Measurements from ENCODE around the gene DNAH2.
A peak's percentile ranks its signal among the peaks of the same experiment; 100 is the strongest.
"Not testable (repeated sequence)": the region's sequence is repeated elsewhere in the genome, so short reads cannot be mapped to it uniquely, and the experiment has no call there.

Gene DNAH2

DNA sequence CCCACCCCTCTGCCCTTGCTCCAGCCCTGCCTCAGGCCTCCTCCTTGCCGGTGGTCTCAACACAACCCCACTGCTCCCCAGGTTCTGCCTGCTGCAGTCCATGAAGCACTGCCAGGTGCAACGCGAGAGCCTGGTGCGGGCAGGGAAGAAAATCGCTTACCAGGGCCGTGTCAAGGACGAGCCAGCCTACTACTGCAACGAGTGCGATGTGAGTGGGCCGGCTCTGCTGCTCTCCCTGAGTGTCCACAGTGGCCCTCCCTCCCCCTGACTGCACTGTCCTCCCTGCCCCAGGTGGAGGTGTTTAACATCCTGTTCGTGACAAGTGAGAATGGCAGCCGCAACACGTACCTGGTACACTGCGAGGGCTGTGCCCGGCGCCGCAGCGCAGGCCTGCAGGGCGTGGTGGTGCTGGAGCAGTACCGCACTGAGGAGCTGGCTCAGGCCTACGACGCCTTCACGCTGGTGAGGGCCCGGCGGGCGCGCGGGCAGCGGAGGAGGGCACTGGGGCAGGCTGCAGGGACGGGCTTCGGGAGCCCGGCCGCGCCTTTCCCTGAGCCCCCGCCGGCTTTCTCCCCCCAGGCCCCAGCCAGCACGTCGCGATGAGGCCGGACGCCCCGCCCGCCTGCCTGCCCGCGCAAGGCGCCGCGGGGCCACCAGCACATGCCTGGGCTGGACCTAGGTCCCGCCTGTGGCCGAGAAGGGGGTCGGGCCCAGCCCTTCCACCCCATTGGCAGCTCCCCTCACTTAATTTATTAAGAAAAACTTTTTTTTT, 135.6 kb downstream of the DNAH2 start:
- no peak for DNase-seq

DNA sequence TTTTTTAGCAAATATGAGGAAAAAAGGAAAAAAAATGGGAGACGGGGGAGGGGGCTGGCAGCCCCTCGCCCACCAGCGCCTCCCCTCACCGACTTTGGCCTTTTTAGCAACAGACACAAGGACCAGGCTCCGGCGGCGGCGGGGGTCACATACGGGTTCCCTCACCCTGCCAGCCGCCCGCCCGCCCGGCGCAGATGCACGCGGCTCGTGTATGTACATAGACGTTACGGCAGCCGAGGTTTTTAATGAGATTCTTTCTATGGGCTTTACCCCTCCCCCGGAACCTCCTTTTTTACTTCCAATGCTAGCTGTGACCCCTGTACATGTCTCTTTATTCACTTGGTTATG, 136.1 kb downstream of the DNAH2 start:
- no peak for DNase-seq

DNA sequence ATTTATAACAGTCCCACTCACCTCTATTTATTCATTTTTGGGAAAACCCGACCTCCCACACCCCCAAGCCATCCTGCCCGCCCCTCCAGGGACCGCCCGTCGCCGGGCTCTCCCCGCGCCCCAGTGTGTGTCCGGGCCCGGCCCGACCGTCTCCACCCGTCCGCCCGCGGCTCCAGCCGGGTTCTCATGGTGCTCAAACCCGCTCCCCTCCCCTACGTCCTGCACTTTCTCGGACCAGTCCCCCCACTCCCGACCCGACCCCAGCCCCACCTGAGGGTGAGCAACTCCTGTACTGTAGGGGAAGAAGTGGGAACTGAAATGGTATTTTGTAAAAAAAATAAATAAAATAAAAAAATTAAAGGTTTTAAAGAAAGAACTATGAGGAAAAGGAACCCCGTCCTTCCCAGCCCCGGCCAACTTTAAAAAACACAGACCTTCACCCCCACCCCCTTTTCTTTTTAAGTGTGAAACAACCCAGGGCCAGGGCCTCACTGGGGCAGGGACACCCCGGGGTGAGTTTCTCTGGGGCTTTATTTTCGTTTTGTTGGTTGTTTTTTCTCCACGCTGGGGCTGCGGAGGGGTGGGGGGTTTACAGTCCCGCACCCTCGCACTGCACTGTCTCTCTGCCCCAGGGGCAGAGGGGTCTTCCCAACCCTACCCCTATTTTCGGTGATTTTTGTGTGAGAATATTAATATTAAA, 136.7 kb downstream of the DNAH2 start:
- no peak for DNase-seq

DNA sequence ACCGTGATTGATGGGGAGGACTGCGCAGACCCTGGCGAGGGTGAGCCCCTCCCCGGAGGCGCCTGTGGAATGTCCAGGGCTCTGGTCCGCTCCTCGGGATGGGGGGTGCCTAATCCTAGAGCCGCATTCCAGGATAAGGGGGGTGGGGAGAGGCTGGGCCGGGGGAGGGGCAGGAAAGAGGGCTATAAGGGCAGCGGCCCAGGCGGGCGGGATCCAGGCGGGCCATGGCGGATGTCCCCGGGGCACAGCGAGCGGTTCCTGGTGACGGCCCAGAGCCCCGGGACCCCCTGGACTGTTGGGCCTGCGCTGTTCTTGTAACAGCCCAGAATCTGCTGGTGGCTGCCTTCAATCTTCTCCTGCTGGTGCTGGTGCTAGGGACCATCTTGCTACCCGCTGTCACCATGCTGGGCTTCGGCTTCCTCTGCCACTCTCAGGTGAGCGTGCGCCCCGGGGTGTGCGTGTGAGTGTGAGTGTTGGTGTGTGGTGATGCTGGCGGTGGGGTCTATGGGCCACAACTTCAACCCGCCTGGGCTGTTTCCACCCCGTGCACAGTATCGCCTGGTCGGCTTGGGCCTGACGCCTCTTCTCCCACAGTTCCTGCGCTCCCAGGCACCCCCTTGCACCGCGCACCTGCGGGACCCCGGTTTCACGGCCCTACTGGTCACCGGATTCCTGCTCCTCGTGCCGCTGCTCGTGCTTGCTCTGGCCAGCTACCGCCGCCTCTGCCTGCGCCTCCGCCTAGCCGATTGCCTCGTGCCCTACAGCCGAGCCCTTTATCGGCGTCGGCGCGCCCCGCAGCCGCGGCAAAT, 137.5 kb downstream of the DNAH2 start, which contains the start of gene TMEM88:
Gene TMEM88, plus strand, starts transcription at position 216 of the 809 bp plus-strand sequence. Its CDS starts 9 bp downstream, at position 225.
- peak; percentile 61 for DNase-seq

DNA sequence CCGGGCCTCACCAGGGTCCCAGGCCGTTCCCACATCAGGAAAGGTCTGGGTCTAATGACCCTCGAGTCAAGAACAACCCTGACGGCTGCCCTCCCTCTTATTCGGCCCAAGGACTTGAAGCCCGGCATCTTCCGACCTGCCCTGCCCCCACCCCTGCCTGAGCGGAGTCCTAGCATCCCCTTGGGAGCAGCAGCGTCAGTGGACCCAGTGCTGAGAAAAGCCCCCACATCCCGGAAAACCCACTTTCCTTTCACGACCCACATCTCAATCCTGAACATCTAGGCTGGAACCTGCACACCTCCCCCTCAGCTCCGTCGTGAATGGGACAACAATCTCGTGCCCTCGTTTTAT, 138.1 kb downstream of the DNAH2 start:
- peak; percentile 43 for DNase-seq

DNA sequence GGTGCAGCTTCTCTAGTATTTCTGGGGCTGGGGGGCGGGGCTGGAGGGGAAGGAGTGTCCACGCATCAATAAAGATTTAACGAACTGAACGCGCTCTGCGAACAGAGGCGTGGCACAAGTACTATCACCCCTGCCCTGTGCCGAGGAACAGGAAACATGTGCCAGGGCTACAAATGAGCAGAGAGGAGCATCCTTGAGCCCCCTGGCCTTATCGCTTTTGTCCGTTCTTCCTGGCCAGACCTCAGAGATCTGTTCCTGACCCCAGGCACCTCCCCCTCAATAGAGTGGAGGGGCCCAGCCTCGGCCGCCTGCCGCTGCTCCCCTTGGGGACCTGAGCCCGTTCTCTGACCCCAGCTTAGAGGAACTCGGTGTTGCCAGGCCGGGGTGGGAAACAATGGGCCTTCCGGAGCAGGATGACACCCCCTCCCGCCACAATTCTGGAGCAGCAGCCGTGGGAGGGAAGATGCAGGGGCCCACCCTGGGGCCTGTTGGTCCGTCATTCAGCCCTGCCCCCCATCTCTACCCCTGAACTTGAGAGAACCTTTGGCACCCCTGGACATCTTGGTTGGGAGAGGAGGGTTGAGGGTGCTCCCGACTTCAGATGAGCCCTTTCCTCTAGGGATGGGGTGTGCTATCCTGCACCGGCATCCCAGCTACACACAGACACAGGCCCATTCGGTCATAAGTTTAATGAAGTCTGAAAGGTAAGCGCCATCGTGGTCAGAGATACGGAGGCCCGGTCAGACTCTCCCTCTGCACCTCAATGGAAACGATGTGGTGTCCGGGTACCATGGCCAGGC, 138.7 kb downstream of the DNAH2 start:
- DNase-seq, result peak; percentile 81

GRCh38 chr17:7856811-7857712, 139.5 kb downstream of the DNAH2 start, which contains the start of gene NAA38:
NAA38 (minus strand) TSS chr17:7857559; CDS start chr17:7857463, 96 bp downstream.
- peak; percentile 99 for DNase-seq

DNA sequence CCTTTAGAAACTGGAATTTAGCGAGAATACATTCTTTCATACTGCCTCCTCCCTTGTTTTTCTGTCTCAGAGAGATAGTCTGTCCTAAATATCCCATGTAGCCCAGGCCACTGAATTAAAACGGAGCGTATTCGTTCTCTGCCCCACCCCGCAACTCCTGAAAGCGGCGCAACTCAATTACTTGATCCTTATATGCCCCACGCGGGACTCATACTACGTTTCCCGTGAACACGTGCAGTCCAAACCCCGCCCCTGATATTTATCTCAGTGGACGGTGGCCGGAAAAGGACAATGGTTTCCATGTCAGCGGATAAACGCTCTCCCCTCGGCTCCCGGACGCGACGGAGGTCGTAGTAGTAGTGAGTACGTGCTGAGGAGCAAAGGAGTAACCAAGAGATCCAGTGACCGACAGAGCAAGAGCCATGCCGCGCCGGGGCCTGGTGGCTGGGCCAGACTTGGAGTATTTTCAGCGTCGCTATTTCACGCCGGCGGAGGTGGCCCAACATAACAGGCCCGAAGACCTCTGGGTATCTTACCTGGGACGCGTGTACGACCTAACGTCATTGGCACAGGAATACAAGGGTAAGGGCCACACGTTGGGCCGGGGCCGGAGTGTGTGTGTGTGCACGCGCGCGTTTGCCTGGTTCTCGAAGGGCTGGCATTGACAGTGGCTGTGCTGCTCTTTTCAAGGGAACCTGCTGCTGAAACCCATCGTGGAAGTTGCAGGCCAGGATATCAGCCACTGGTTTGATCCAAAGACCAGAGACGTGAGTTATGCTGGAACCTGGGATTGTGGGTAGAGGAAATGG, 140.4 kb downstream of the DNAH2 start, which contains the start of gene CYB5D1:
Gene CYB5D1, plus strand, starts transcription at position 291 of the 809 bp plus-strand sequence. Its CDS starts 132 bp downstream, at position 423.
- DNase-seq, result peak; percentile 93

DNA sequence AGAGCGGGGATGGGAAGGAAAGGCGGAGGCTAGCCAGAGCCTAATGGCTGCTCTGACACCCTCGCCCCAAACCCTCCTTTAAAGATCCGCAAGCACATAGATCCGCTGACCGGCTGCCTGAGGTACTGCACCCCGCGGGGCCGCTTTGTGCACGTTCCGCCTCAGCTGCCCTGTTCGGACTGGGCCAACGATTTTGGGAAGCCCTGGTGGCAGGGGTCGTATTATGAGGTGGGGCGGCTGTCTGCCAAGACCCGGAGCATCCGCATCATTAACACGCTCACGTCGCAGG, 140.9 kb downstream of the DNAH2 start:
- DNase-seq, result peak; percentile 60

DNA sequence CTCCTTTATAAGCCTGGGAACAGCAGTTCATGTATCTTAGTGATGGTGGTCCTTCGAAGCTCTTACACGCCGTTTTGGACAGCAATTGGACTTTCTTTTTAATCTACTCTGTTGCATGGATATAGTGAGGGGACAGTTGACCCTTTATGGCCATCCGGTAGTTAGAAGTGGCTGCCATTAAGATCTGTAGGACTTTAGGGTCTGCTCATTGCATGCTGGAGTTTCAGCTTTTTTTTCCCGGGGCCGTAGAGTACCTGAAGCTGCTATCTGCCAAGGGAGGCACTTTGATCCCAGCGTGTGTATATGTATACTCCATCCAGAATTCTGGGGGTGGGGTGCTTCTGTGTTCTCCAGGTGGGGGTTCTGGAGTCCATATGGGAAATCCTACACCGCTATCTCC, 141.5 kb downstream of the DNAH2 start:
- DNase-seq, result no peak

DNA sequence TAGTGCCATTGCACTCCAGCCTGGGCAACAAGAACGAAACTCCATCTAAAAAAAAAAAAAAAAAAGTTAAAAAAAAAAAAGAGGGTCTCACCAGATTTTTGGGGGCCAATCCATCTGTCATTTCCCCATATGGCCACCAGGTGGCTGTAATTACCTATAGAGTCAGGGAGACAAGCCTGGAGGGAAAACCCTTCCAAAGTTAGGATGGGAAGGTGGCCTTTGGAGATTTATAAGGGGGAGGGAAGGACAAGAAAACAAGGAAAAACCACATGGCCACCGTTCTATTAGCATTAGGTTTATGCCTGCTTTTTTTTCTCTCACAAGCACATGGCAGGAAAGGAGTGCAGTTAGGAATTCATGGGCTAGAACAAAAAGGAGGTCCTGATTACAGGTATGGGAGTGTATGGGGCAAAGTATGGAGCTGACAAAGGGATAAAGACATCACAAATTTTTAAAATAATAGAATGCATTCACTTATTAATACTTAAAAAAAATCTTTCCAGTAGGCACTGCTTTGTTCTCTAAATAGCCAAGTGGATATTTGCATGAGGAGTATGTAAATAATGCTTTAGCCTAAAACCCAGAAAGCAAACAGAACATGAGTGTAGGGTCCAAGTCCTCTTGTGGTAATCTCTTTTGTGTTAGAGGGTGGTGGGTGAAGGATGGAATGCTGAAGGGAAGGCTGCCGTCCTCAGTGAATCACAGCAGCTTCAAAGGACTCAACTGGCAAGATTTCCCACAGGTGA, 145.3 kb downstream of the DNAH2 start:
- peak; percentile 67 for DNase-seq

DNA sequence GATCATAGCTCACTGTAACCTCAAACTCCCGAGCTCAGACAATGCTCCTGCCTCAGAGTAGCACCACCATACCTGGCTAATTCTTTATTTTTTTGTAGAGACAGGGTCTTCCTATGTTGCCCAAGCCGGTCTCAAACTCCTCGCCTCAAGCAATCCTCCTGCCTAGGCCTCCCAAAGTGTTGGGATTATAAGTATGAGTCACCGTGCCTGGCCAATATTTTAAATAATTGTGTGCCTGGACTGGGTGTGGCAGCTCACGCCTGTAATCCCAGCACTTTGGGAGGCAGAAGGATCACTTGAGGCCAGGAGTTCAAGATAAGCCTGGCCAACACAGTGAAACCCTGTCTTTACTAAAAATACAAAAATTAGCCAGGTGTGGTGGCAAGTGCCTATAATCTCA, 146.8 kb downstream of the DNAH2 start:
- DNase-seq, result not testable (repeated sequence)

- no peak for DNase-seq
Measured at GRCh38 chr17:7864995-7865650, 147.6 kb downstream of the DNAH2 start.

GRCh38 chr17:7867881-7868329, 150.4 kb downstream of the DNAH2 start:
- no peak for DNase-seq

DNA sequence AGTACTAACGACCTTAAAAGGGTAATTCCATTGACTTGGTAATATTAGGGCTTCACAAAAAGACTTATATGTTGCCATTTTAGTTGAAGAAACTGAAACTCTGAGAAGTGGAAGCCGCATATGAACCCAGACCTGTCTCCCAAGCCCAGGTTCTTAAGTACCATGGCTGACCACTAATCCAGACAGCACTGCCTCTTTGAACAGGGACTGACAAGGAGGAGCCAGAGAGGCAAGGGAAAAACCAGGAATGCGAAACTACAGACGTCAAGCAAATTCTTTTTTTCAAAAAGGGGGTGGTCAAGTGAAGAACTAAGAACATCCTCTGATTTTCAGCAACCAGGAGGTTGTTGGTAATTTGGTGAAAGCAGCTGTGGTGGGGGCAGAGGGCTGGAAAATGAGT, 155.5 kb downstream of the DNAH2 start:
- DNase-seq, result no peak

DNA sequence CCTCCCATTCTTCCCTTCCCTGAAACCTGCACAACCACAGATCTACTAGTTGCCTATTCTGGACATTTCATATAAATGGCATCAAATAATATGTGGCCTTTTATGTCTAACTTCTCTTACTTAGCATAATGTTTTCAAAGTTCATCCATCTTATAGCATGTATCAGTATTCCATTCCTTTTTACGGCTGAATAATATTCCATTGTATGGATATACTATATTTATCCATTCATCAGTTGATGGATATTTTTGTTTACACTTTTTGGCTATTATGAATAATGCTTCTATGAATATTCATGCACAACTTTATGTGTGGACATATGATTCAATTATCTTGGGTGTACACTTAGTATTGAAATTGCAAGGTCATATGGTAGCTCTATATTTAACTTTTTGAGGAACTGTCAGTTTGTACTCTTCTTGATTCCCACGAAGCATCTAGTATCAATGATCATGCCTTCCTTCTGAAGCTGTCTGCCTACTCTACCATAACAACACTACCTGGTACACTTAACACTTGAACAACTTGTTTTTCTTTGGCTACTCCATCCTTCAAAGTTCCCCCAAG, 158.3 kb downstream of the DNAH2 start:
- no peak for DNase-seq

DNA sequence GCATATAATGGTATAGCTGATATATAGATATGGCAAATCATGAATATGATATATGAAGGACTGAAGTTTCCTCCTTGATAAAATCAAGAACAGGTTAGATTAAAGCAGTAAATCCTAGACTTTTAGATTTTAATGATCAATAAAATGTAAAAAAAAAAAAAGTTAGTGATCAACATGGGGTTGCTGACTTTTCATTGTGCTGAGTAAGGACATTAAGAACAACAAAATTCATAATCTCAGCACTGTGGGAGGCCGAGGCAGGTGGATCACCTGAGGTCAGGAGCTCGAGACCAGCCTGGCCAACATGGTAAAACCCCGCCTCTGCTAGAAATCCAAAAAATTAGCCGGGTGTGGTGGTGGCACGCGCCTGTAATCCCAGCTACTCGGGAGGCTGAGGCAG, 160.7 kb downstream of the DNAH2 start:
- DNase-seq, result no peak

GRCh38 chr17:7880076-7880868, 162.7 kb downstream of the DNAH2 start:
- no peak for DNase-seq

Measured in right hindlimb (tissue), 1 donor.